ENCODE measurements around the gene TACC2.
"Not testable (repeated sequence)": the region's sequence is repeated elsewhere in the genome, so short reads cannot be mapped to it uniquely, and the experiment has no call there.

TACC2 gene, protein sequence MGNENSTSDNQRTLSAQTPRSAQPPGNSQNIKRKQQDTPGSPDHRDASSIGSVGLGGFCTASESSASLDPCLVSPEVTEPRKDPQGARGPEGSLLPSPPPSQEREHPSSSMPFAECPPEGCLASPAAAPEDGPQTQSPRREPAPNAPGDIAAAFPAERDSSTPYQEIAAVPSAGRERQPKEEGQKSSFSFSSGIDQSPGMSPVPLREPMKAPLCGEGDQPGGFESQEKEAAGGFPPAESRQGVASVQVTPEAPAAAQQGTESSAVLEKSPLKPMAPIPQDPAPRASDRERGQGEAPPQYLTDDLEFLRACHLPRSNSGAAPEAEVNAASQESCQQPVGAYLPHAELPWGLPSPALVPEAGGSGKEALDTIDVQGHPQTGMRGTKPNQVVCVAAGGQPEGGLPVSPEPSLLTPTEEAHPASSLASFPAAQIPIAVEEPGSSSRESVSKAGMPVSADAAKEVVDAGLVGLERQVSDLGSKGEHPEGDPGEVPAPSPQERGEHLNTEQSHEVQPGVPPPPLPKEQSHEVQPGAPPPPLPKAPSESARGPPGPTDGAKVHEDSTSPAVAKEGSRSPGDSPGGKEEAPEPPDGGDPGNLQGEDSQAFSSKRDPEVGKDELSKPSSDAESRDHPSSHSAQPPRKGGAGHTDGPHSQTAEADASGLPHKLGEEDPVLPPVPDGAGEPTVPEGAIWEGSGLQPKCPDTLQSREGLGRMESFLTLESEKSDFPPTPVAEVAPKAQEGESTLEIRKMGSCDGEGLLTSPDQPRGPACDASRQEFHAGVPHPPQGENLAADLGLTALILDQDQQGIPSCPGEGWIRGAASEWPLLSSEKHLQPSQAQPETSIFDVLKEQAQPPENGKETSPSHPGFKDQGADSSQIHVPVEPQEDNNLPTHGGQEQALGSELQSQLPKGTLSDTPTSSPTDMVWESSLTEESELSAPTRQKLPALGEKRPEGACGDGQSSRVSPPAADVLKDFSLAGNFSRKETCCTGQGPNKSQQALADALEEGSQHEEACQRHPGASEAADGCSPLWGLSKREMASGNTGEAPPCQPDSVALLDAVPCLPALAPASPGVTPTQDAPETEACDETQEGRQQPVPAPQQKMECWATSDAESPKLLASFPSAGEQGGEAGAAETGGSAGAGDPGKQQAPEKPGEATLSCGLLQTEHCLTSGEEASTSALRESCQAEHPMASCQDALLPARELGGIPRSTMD (N-terminal part only)

DNA sequence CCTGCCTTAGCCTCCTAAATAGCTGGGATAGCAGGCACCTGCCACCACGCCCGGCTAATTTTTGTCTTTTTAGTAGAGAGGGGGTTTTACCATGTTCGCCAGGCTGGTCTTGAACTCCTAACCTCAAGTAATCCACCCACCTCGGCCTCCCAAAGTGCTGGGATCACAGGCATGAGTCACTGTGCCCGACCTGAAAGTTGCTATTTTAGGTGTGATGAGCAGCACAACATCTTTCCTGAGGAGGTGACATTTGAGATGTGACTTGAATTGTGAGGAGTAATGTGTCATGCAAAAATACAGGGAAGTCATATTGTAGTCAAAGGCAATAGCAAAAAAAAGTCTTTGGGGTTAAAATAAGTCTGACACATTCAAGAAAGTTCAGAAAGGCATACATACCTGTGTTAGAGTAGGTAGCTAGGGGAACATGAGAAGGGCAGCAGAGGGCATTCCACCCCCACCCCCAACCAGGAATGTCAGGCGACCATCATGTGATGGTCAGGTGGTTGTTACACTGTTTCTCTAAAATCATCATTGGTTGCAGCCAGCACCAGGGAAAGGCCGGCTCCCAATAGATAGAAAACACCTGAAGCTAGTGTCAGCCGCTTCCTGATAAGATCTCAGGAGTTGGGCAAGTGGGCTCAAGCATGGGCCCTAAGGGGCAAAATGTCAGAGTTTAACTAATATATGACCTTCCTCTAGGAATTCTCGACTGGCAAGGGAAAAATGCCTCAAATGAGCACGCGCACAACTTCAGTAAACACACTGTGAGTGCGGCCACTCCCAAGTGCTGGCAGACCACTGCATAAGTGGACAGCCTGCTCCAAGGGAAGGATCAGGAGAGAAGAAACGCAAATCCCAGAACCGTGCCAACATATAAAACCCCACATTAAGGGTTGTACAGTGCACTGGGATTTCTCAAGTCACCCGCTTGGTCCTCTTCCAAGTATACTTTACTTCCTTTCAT is at the start of gene TACC2:
TACC2 (plus strand) TSS at position 803 of the 964 bp plus-strand sequence. CDS start 32,819 bp downstream, outside the sequence.
- no peak for DNase-seq (ENCODE audit: low read depth in 3 of 3)

DNA sequence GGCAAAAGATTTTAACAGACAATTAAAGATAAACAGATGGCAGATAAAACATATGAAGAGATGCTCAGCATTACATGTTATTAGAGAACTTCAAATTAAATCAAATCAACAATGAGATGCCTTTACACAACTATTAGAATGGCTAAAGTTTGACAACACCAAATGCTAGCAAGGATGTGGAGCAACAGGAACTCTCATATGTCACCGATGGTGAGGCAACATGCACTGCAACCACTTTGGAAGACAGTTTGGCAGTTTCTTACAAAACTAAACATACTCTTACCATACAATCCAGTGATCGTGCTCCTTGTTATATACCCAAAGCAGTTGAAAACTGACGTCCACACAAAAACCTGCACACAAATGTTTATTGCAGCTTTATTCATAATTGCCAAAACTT is 47.4 kb upstream of the TACC2 start:
- no peak for DNase-seq (ENCODE audit: low read depth in 3 of 3)

DNA sequence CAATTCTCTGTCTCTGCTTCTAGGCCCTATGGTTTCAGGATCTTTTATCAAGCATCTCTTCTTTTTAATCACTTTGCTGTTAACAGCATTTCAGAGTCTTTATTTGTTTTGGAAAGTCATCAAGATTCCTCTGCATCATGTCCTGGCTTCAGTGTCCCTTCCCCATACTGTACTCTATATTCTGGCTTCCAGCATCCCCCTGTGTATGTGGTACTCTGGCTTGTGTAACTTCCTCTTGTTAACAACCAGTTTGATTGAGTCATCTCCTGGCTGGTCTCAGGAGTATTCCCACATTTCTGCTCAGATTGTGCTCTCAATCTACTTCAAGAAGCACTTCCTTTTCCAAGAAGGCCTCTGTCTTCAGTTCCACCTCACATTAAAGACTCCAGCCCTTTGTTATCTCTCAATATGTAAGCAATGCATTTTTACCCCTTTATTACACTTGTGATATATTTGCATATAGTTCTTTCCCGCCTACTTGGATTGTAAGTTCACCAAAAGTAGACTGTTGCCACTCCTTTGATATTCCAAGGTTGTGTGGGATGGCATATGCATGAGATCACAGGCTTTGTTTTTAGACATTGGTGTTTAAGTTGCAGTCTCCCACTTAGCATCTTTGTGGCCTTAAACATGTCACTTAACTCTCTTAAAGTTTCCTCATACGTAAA is 46.1 kb upstream of the TACC2 start:
- no peak for DNase-seq (ENCODE audit: low read depth in 3 of 3)

DNA sequence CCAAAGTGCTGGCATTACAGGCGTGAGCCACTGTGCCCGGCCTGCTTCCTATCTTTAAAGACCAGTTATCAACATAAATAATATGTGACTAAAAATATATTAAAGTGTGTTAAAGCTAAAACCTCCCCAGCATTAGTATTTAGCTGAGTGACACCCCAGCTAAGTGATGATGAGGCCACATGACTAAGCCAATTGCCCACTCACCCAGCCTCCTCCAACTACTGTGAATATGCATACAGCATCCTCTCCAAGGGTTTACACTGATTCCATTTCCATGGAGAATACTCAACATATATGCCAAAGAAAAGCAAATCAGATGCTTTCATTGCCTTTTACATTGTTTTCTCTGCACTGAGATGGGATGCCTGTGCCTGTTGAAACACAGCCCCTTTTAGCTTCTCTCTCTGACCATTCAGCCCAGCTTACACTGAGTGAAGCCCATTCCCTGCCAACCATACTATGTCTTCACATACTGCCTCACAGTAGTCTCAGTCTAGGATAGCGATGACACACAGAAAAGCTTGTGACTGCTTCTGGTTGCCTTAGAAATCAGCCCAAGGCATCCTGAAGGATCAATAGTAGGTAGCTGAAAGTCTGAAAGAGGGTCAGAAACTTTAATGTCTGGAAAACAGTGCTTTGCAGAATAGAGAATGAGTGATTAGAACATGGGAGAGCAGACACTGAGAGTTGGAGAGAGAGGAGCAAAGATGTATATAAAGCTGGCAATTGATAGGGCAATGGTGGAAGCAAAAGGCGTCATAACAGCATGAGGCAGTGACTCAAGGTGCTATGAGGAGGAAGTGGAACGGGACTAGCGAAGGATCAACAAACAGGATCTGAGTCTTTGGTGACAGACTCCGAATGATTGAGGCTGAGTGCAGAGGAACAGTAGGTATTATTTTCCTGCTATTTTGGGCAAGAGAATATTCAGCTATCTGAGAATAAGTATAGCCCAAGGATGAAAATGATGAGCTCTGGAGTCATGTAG is 41.3 kb upstream of the TACC2 start:
- no peak for DNase-seq (ENCODE audit: low read depth in 3 of 3)

DNA sequence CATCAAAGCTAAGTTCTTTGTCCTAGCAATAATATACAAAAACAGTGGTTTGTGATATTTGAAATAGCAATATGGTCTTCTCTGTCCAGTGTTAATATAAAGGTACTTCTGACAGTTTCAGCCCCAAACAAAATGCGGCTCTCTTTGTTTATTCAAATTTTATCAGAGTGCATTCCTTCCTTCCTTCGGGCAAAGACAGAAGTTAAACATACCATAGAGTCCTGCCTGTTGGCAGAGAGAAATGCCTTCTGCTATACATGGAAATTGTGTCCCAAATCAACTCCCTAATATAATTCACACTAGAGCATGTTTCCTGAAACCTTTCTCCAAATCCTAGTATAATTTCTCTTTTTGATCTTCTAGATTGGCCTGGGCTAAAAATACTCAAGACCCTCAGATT is 39.9 kb upstream of the TACC2 start:
- DNase-seq (ENCODE audit: low read depth in 3 of 3) = no peak

DNA sequence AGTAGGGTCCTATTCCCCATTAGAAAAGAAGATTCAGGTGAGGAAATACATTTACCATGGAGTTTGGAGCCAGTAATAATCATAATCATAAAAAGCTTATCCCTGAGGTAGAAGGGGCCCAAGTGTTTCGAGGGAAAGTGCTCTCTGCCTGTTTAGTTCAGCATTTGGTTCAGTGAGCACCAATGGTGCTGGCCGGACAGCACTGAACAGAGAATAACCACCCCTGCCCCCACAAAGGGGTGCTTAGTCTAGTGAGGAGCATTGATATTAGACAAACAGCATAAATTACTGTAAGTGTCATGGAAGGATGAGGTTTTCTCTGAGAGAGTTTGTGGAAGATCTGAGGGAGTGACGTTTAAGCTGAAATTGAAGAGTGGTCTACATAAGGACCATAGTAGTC is 39.5 kb upstream of the TACC2 start:
- no peak for DNase-seq (ENCODE audit: low read depth in 3 of 3)

DNA sequence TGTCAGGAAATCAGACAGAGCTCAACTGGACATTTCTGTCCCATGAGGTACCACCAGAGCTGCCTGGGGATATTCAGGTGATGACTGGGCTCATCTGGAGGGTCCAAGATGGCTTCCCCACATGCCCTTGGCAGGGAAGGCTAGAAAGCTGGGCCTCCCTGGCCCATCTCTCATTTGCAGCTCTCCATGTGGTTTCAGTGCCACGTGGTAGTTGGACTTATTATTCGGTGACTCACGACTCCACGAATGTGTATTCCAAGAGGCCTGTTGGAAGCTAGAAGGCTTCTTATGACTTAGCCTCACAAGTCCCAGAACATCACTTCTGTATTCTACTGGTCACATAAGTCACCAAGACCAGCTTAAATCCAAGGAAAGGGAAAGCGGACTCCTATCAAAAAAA is 36.7 kb upstream of the TACC2 start:
- no peak for DNase-seq (ENCODE audit: low read depth in 3 of 3)

DNA sequence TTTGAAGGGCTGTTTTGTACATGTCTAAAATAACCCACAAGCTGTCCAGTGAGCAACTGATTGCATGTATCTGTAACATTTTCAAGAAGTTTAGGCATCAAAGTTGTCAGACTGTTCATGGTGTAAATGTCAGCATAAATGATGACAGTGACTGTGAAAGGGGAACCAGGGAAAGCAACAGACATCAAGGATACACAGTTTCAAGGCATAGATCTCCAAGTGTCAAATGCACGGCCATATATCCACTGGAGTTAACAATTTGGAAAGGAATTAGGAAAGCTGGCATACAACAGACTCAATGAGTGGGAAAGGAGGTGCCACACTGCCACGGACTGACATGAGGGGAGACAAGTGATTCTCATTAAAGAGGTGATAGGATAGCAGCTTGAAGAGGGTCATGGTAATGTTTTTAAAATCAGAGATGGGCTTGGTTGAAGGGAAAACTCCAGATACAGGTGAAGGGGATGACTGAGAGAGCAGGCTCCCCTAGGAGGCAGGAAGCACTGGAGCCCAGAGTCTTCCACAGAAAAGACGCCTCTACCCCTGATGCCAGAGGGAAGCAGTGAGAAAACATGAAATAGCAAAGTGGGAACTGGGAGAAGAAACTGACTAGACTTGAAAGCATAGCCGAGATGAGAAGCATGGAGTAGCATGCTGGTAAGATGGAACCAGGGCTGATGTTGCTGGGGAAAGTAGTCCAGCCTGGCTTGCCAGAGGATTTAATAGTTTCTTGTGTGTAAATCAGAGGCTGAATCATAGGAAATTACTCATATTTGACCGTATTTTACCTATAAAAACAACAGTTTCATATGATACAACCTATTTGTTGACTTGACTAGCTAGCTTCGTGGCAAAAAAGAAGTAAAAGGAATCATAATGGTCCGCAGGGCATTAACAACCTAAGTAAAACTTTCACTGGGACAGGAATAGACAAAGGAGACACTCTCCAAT is 32.6 kb upstream of the TACC2 start:
- DNase-seq (ENCODE audit: low read depth in 3 of 3) = no peak

DNA sequence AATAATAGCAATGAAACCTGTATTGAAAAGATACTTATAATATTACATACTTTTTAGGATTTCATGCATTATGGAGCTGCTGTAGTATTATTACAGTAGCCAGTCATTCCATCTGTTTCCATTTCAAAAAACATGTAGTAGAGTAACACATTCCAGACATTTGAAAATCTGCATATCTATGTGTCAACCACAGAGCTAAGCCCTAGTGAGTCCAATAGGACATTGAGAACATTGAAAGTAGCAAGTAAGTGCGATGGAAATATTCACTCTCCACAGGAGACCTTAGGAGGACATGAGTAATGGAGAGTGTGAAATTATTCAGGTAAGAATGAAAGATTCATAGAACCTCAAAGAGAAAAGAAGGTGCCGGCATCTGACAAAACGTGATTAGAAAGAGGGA is 29.3 kb upstream of the TACC2 start:
- DNase-seq (ENCODE audit: low read depth in 3 of 3) = no peak

DNA sequence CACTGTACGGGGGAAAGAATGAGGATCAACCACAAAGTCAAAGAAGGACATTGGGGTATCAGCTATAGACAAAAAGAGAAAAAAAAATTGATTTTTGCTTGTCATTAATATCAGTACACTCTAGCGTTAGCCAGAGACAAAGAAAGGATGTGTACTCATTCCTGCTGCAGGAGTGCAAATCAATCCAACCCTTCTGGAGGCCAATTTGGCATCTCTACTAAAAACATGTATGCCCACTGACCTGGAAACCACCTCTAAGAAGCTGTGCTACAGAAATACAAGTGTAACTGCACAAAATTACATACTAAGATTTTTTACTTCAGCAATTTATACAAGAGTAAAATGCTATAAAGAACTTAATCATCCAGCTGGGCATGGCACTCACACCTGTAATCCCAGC is 27.5 kb upstream of the TACC2 start:
- no peak for DNase-seq (ENCODE audit: low read depth in 3 of 3)

DNA sequence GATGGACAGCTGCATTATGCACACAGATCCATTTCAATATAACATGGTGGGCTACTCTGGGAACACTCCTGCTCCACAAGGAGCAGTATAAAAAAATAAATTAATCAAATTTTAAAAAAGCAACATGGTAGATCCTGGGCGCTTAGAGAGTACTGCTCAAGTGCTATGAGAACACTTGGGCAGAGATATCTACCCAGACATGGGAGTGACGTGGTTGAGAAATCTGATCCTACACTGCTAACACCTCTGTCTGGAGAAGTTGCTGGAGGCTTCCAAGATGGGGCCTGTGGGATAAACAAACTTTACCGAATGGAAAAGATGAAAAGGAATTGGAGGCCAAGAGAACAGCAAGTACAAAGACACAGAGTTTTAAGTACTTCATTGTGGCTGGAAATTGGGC is 23.0 kb upstream of the TACC2 start:
- DNase-seq (ENCODE audit: low read depth in 3 of 3) = no peak

DNA sequence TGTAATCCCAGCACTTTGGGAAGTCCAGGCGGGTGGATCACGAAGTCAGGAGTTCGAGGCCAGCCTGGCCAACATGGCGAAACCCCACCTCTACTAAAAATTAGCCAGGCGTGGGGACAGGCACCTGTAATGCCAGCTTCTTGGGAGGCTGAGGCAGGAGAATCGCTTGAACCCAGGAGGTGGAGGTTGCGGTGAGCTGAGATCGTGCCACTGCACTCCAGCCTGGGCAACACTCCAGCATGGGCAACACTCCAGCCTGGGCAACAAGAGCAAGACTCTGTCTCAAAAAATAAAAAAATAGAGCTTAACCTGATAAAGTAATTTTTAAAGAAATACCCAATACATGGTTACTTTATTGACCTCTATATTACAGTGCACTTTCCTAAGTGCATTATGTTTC is 19.9 kb upstream of the TACC2 start:
- DNase-seq (ENCODE audit: low read depth in 3 of 3) = not testable (repeated sequence)

DNA sequence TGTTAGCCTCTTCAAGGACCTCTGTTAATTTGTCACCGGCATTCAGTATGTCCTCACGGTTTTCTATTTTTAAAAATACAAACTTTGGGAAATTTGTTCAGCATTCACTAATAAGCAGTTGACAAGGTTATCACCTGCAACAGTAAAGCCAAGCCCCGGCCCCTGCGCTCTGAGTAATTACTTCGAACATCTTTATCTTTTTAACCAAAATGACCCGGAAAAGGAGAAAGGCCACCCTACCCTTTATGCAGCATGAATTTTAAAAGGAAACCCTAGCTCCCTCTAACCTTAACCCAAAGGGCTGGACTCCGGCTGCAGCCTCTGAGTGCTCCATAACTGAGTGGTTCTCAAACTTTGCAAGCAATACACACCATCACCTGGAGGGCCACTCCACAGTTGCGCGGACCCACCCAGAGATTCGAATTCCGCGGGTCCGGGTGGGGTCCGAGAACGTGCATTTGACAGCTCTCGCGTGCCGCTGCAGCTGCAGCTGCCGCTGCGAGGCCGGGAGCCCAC is 14.9 kb upstream of the TACC2 start:
- DNase-seq (ENCODE audit: low read depth in 3 of 3) = no peak

DNA sequence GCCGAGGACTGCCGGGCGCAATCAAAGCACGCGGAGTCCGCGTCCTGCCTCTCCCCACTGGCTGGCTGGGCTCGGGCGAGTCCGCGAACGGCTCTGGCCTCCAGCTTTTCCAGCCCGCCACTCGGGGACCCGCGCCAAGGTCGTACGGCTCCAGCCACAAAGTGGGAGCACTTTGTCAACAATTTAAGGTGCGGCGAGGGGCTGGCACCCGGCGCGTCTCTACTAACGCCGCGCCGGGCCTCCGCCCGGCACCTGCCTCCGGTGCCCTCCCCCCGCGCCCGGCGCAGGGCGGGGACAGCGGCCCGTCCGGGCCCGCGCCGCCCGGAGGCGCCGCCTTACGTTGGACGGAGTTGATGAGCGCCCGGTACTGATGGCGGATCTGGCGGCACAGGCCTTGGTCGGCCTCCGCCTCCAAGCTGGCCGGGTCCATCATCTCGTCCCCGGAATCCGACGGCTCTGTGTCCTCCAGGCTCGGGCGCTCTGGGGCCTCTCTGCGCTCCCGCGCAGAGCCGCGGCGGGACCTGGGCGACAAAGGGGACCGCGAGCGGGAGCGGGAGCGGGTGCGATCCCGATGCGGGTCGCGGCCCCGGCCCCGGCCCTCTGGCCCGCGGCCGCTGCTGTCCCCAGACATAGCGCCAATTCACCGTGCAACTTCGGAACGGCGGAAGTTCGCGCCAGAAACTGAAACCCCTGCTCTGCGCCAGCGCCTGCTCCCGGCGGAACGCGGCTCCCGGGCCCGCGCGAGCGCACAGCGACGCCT is 14.2 kb upstream of the TACC2 start, which contains the start of gene NSMCE4A:
NSMCE4A (minus strand) TSS at position 683 of the 760 bp plus-strand sequence; CDS start at position 631, 52 bp downstream.
- peak; percentile 57 to 76 (median 61) for DNase-seq (ENCODE audit: low read depth in 3 of 3)

DNA sequence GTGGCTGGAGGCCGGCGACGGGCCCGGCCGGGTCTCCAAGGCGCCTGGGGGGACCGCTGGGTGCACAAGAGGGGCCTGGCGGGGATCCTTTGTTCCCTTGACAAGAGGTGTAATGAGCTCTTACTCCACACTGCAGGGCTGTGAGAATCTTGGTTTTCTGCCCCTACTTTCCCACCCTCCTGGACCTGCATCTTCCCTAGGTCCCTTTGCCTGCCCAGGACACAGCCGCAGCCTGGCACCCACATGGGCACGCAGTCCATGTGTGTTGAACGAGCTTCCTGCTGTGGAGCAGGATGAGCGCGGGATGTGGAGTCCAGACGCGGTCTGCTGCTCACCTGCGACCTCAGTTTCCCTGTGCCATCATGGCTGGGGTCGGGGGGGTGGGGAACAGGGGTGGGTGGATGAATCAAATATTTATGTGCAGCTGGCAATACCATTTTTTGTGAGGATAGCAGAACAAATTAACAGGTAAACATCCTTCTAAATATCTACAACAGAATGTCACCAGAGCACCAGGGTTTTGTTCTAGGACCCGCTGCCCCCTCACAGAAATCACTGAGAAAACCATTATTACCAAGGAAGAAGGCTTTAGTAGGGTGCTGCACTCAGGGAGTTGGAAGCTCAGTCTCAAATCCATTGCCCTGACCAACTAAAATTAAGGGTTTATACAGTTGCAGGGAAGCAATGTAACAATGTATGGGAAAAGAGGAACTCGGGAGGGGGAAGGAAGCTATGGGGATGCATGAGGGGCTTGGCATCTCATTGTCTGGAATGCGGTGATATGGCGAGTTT is 13.5 kb upstream of the TACC2 start:
- DNase-seq (ENCODE audit: low read depth in 3 of 3) = no peak

DNA sequence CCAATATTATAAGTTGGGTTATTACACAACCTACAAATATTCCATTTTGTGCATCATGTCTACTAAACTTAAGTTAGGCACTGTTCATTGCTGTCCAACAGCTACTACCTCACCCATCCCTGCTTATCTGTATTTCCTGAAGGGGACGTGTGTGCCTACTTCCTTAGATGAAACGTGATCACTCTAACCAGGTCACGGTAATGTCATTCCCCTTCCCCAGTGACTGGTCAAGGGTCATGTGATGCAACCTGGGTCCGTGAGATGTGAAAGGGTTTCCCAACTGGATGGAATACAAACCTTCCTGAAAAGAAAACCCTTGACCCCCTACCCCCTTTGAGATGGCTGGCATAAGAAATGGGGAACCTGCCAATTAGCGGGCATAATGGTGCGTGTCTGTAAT is 12.4 kb upstream of the TACC2 start:
- DNase-seq (ENCODE audit: low read depth in 3 of 3) = no peak
